ENCODE measurements around the gene HSCB. TPM values are rescaled to one million over a fixed set of nuclear protein-coding genes. Genes with fewer than 3 reads are reported as not detected.

The HSCB gene
- total and polyA plus RNA-seq, 9 of the 15 experiments (the other 6 are each of a cell fraction or from before 2014, with no cell fraction given): 2.6 to 13.1 (median 8.6) TPM

GRCh38 chr22:28714043-28714628 is 27.7 kb upstream of the HSCB start:
- no peaks in the 10 kb centered on the region for H3K4me1 ChIP-seq (replicated peaks in 1 of 2; ENCODE audit: control insufficient read depth in 2 of 2, insufficient read depth in 2 of 2, low read length in 2 of 2)
- ATAC-seq (no peak), DNase-seq (ENCODE audit: extremely low read depth in 1 of 4, low spot score in 3 of 4) (no peak), FAIRE-seq (no peak)
- no TSS peak for BruUV-seq (replicated peaks)
- H3K4me2 ChIP-seq (ENCODE audit: insufficient read depth, low read length): no peak overlapping the region
- H3K9me3 ChIP-seq (replicated peaks; ENCODE audit: control insufficient read depth, insufficient read depth, low read depth, low read length): no peaks in the 10 kb centered on the region
- no peak overlapping the region for H3K27ac ChIP-seq (ENCODE audit: extremely low read depth, low read depth, low read length)
- ChIA-PET POLR2A (no interaction called here), CTCF (ENCODE audit: low intra/inter-chr PET ratio) (no interaction called here)
- intact Hi-C loops (cut with micrococcal nuclease): no loop called here
- no peak overlapping the region for H3K9ac ChIP-seq (ENCODE audit: insufficient read depth in 1 of 2, low read depth in 2 of 2, low read length in 2 of 2)
- peaks cover 62% of the 10 kb centered on the region for H3K36me3 ChIP-seq (ENCODE audit: control insufficient read depth, insufficient read depth, low read length)
- WGBS (ENCODE audit: insufficient coverage, low coverage, missing lambda C conversion rate): 86% methylated on average over 2 of the region's 2 CpGs
- TF ChIP-seq DMBX1 (CRISPR knock-in tag; IDR thresholded peaks at IDR 0.05; ENCODE audit: borderline replicate concordance) (no peak), TEAD2 (tag; IDR thresholded peaks at IDR 0.05) (no peak), TBP (optimal IDR thresholded peaks at IDR 0.05; ENCODE audit: low read depth, low read length) (no peak), SIX5 (IDR thresholded peaks at IDR 0.05; ENCODE audit: borderline replicate concordance in 1 of 2, insufficient read depth in 1 of 2, low read depth in 1 of 2, low read length in 2 of 2) (no peak), NR1H2 (CRISPR knock-in tag; IDR thresholded peaks at IDR 0.05) (no peak), ZNF277 (CRISPR knock-in tag; IDR thresholded peaks at IDR 0.05; ENCODE audit: borderline replicate concordance) (no peak), HDAC1 (IDR thresholded peaks at IDR 0.05) (no peak), E2F5 (CRISPR knock-in tag; IDR thresholded peaks at IDR 0.05) (no peak)
- H3K4me3 ChIP-seq: no peak overlapping the region
- in situ Hi-C loops (cut with MboI): no loop called here
- no peaks in the 10 kb centered on the region for H3K27me3 ChIP-seq (ENCODE audit: control insufficient read depth in 2 of 2, insufficient read depth in 2 of 2, low read length in 2 of 2)
- no peak overlapping the region for H2AFZ ChIP-seq (ENCODE audit: low read depth, low read length)
- no peaks in the 10 kb centered on the region for H3K9me1 ChIP-seq (ENCODE audit: control insufficient read depth, insufficient read depth, low read length)
- H3K79me2 ChIP-seq (ENCODE audit: control insufficient read depth, insufficient read depth, low read length): no peaks in the 10 kb centered on the region
- no peaks in the 10 kb centered on the region for H4K20me1 ChIP-seq (replicated peaks; ENCODE audit: control insufficient read depth, insufficient read depth, low read length)

Data from K562 (cell line).